ENCODE data around the gene BHLHE40.
"Not testable (repeated sequence)": the region's sequence is repeated elsewhere in the genome, so short reads cannot be mapped to it uniquely, and the experiment has no call there.

GRCh38 chr3:4961865-4962264 is 17.4 kb upstream of the BHLHE40 start:
- not testable (repeated sequence) for TF ChIP-seq NR2C1 (IDR thresholded peaks at IDR 0.05); ZNF384 (IDR thresholded peaks at IDR 0.05; ENCODE audit: borderline replicate concordance, low read depth, low read length); NFXL1 (IDR thresholded peaks at IDR 0.05; ENCODE audit: borderline replicate concordance); ELK1 (IDR thresholded peaks at IDR 0.05; ENCODE audit: low read depth, low read length); MLLT1 (IDR thresholded peaks at IDR 0.05); SIN3A (IDR thresholded peaks at IDR 0.05; ENCODE audit: low read depth, low read length); EZH2 (IDR thresholded peaks at IDR 0.05; ENCODE audit: borderline replicate concordance, control insufficient read depth, low read depth, low read length)

Data from GM12878 (cell line).